Testis (tissue), 2 donors: ENCODE results near the gene KAT2B.

ENCODE experiments used
- POLR2A ChIP-seq: fragments of 450-650 bp; IDR thresholded peaks from one replicate; pipeline ENCODE4 v1.6.1; 2017; ENCODE audit warnings: antibody characterized with exemption, mild to moderate bottlenecking, moderate library complexity
- TF ChIP-seq, protein P1 (sequence below), 3 experiments: fragments of 450-650 bp in 2 of 3; fragments of 200-600 bp in 1 of 3; sonication (generic) in 1 of 3; IDR thresholded peaks; one replicate each; pipeline ENCODE4 v1.5.1; 2016 to 2019; ENCODE audit warnings: antibody characterized with exemption in 3 of 3, mild to moderate bottlenecking in 2 of 3, moderate library complexity in 1 of 3

DNA sequence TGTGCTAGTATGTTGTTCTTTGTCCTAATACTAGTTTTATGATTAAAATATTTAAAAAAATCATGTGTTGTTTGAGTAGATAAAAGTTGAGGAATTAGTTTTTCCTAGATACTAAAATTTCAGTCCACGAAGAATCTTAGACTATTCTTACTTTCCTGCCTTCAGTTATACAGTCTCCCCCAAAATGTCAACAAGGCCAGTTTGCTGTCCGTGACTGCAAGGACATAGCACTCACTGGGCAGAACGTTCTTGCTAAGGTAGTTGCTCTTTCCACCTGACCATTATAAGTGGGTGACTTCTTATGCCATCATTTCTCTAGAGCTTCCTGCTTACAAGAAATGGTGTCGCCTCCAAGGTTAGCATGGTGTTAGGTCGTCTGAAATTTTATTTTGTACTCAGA is 32.8 kb downstream of the KAT2B start:
- TF ChIP-seq, protein P1, sequence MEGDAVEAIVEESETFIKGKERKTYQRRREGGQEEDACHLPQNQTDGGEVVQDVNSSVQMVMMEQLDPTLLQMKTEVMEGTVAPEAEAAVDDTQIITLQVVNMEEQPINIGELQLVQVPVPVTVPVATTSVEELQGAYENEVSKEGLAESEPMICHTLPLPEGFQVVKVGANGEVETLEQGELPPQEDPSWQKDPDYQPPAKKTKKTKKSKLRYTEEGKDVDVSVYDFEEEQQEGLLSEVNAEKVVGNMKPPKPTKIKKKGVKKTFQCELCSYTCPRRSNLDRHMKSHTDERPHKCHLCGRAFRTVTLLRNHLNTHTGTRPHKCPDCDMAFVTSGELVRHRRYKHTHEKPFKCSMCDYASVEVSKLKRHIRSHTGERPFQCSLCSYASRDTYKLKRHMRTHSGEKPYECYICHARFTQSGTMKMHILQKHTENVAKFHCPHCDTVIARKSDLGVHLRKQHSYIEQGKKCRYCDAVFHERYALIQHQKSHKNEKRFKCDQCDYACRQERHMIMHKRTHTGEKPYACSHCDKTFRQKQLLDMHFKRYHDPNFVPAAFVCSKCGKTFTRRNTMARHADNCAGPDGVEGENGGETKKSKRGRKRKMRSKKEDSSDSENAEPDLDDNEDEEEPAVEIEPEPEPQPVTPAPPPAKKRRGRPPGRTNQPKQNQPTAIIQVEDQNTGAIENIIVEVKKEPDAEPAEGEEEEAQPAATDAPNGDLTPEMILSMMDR (IDR thresholded peaks at IDR 0.05): no peak
- no peak for TF ChIP-seq POLR2A
